ENCODE measurements around the gene HEXIM1.

DNA sequence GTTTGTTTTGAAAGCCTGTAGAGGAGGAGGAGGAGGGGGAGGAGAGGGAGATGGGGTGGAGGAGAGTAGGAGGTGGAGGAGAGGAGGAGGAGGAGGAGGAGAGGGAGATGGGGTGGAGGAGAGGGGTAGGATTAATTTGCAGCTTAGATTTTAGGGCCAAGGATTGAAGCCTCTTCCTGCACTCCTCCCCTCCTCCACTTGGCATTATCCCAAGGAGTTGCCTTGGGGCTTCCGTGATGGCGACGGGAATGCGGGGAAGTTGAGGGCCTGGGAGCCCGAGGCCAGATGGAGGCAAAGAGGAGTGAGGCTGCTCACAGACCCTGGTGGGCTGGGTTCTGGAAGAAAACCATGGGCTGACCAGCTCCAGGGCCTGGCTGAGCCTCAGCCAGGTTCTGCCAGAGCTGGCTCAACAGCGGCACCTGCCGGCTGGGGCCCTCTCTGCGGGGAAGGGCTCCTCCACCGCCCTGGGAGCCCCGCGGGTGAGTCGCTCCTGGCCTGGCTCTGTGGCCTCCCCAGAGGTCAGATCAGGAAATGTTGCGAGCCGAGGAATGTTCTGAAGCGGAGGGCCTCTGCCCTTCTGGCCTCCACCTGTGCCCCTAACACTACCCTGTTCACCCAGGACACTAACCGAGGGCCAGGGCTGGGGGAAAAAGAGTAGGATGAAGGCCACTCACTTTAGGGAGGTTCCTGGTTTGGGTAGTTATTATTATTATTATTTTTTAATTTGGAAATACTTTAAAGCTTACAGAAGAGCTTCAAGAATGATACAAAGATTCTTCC lies 49.5 kb downstream of the HEXIM1 start:
- TF ChIP-seq, protein P1, sequence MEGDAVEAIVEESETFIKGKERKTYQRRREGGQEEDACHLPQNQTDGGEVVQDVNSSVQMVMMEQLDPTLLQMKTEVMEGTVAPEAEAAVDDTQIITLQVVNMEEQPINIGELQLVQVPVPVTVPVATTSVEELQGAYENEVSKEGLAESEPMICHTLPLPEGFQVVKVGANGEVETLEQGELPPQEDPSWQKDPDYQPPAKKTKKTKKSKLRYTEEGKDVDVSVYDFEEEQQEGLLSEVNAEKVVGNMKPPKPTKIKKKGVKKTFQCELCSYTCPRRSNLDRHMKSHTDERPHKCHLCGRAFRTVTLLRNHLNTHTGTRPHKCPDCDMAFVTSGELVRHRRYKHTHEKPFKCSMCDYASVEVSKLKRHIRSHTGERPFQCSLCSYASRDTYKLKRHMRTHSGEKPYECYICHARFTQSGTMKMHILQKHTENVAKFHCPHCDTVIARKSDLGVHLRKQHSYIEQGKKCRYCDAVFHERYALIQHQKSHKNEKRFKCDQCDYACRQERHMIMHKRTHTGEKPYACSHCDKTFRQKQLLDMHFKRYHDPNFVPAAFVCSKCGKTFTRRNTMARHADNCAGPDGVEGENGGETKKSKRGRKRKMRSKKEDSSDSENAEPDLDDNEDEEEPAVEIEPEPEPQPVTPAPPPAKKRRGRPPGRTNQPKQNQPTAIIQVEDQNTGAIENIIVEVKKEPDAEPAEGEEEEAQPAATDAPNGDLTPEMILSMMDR (IDR thresholded peaks at IDR 0.05) = peak; percentile 97 to 100 (median 99)
- TF ChIP-seq POLR2A (IDR thresholded peaks at IDR 0.05) = no peak

All from heart left ventricle (tissue), 13 donors.